GM12878 (cell line): ENCODE data around the gene NTN1. TPM values are rescaled to one million over a fixed set of nuclear protein-coding genes. Genes with fewer than 3 reads are reported as not detected.

Source experiments
- CHD2 ChIP-seq: IDR thresholded peaks from 2 replicates; pipeline ENCODE4 v1.6.1; 2011; ENCODE audit warnings: low read depth, low read length, improper control_type of control experiment, borderline replicate concordance
- EGR1 ChIP-seq, 2 experiments: IDR thresholded peaks; 1 replicate in 1 of 2; 2 replicates in 1 of 2; pipeline ENCODE4 v1.6.1; 2011 to 2012; ENCODE audit warnings: low read depth in 2 of 2, low read length in 2 of 2, borderline replicate concordance in 1 of 2, mild to moderate bottlenecking in 1 of 2, moderate library complexity in 1 of 2
- FOXK2 ChIP-seq: fragments of 450-650 bp; IDR thresholded peaks from 2 replicates; pipeline ENCODE4 v1.6.1; 2017; ENCODE audit warnings: mild to moderate bottlenecking, moderate library complexity
- NKRF ChIP-seq: fragments of 450-650 bp; conservative IDR thresholded peaks from 2 replicates; pipeline ENCODE4 v1.6.1; 2017; ENCODE audit warnings: mild to moderate bottlenecking, moderate library complexity
- PKNOX1 ChIP-seq: fragments of 450-650 bp; IDR thresholded peaks from 2 replicates; pipeline ENCODE4 v1.6.1; 2016; ENCODE audit warnings: mild to moderate bottlenecking
- POU2F2 ChIP-seq: IDR thresholded peaks from 3 replicates; pipeline ENCODE4 v1.6.1; 2011; ENCODE audit warnings: low read depth, mild to moderate bottlenecking, low read length, borderline replicate concordance
- SREBF2 ChIP-seq: IDR thresholded peaks from 2 replicates; pipeline ENCODE4 v1.6.1; 2012; ENCODE audit warnings: mild to moderate bottlenecking, low read length
- TCF7 ChIP-seq: IDR thresholded peaks from 2 replicates; pipeline ENCODE4 v1.6.1; 2014; ENCODE audit warnings: antibody characterized with exemption, borderline replicate concordance
- YBX1 ChIP-seq: fragments of 450-650 bp; IDR thresholded peaks from 2 replicates; pipeline ENCODE4 v1.6.1; 2016; ENCODE audit warnings: antibody characterized with exemption
- ZNF687 ChIP-seq: fragments of 450-650 bp; IDR thresholded peaks from 2 replicates; pipeline ENCODE4 v1.6.1; 2017; ENCODE audit warnings: mild to moderate bottlenecking, moderate library complexity
- polyA plus RNA-seq, 11 experiments: library from polyadenylated mRNA; depleted of rRNA in 4 of 11; unstranded in 6 of 11; stranded (reverse) in 5 of 11; fragments of >200 nt; fragmentation: Nextera tagmentation in 4 of 11; fragmentation: Illumina TruSeq in 1 of 11; extraction: Ambion mirVana in 4 of 11; extraction: Trizol in 1 of 11; gene quantifications; 1 replicate in 1 of 11; 2 replicates in 10 of 11; pipeline versions ENCODE4 v1.2.1 to v1.2.3, GENCODE V29; 2011 to 2016; ENCODE audit warnings: inconsistent platforms in 2 of 11, missing spikeins in 2 of 11, low read depth in 1 of 11
- total RNA-seq, 4 experiments: library from RNA; depleted of rRNA in 3 of 4; stranded (reverse); fragments of >200 nt in 3 of 4; fragmentation: Illumina TruSeq in 1 of 4; extraction: Trizol in 1 of 4; gene quantifications; 2 replicates each; pipeline versions ENCODE4 v1.2.1 to v1.2.3, GENCODE V29; 2013 to 2021

Gene NTN1
- total and polyA plus RNA-seq, 10 of the 15 experiments (the other 5 are each of a cell fraction or from before 2014, with no cell fraction given) = 0.02 to 0.89 (median 0.35) TPM

GRCh38 chr17:9274973-9275372 lies 253.7 kb downstream of the NTN1 start (continued):
- TF ChIP-seq EGR1 (IDR thresholded peaks at IDR 0.05; ENCODE audit: borderline replicate concordance in 1 of 2, low read depth in 2 of 2, low read length in 2 of 2) (no peak), YBX1 (no peak), ZNF687 (no peak), CHD2 (no peak), FOXK2 (no peak), SREBF2 (no peak), TCF7 (no peak), PKNOX1 (no peak), NKRF (no peak), POU2F2 (no peak)
